ENCODE data around the gene ZNF217. TPM values are rescaled to one million over a fixed set of nuclear protein-coding genes. Genes with fewer than 3 reads are reported as not detected.
"Not testable (repeated sequence)": the region's sequence is repeated elsewhere in the genome, so short reads cannot be mapped to it uniquely, and the experiment has no call there.

Gene ZNF217
- 210 TPM for total RNA-seq (2021; ENCODE audit: unreplicated experiment)
- 80.1 TPM for polyA plus RNA-seq (2012; ENCODE audit: insufficient read length)
- Bru-seq, nascent RNA: percentile 100 among the genes with signal in this experiment
- BruChase-seq, experiment 1, labeled RNA remaining after a 2-hour chase: percentile 99 among the genes with signal in this experiment
- percentile 94 among the genes with signal in this experiment for BruChase-seq, experiment 2, labeled RNA remaining after a 6-hour chase
- long read RNA-seq, full-length matches to known transcripts: 1 of 43 reads
- long read RNA-seq, partial matches to known transcripts: 9 of 43 reads
- long read RNA-seq, other reads (novel, unspliced or antisense): 33 of 43 reads

GRCh38 chr20:53593466-53594007 is at the start of gene ZNF217:
TSS of gene ZNF217 (minus strand) at chr20:53593839. CDS start at chr20:53582826, 11,013 bp downstream.
- H3K36me3 ChIP-seq (ENCODE audit: control insufficient read depth, insufficient read depth, low read length); H3K27me3 ChIP-seq (ENCODE audit: control insufficient read depth, insufficient read depth, low read length); in situ Hi-C loops (cut with HindIII; ENCODE audit: low pct_unique_long_range_greater_than_20kb, low sequenced_read_pairs); BruUV-seq (replicated peaks); CTCF ChIA-PET; H3K9me3 ChIP-seq (ENCODE audit: control insufficient read depth, insufficient read depth, low read depth, low read length); DNase-seq (ENCODE audit: low read depth, low spot score): not testable (repeated sequence)
- 0 out of 2 replicates have a peak, but pooled peaks have one; percentile 79 for TF ChIP-seq SIN3A (IDR thresholded peaks at IDR 0.05; ENCODE audit: borderline replicate concordance, insufficient read depth, low read depth, low read length)
- POLR2A ChIA-PET: interaction anchor here (0.6 to 2.9 kb wide), 6 partner anchors 8 to 325 kb away, joined by 3 to 22 read pairs (median 5); no protein-coding TSS in a partner anchor
- peak; percentile 63 for ATAC-seq
- intact Hi-C loops (cut with micrococcal nuclease; ENCODE audit: unreplicated experiment): loop anchor here (1.0 to 10.0 kb wide), 3 partner anchors 30 to 321 kb away; no protein-coding TSS in a partner anchor
- H3K4me3 ChIP-seq (ENCODE audit: low read depth in 2 of 2, low read length in 2 of 2): peak within 1 kb of the TSS; percentile 67 to 77
- peaks cover 10% of the 10 kb centered on the region for H3K4me1 ChIP-seq (ENCODE audit: control insufficient read depth, insufficient read depth, low read length)
- peak within 1 kb of the TSS; percentile 99 for H3K27ac ChIP-seq (ENCODE audit: low read length)

GRCh38 chr20:53643031-53643832 is 49.6 kb upstream of the ZNF217 start:
- H3K36me3 ChIP-seq (ENCODE audit: control insufficient read depth, insufficient read depth, low read length): no peaks in the 10 kb centered on the region
- TF ChIP-seq REST (IDR thresholded peaks at IDR 0.05; ENCODE audit: insufficient read depth in 1 of 2, low read depth in 2 of 2, low read length in 1 of 2) (no peak), CTCF (IDR thresholded peaks at IDR 0.05) (no peak)
- H3K4me3 ChIP-seq (ENCODE audit: low read depth in 2 of 2, low read length in 2 of 2): peak overlapping the region in 1 of 2 experiments; percentile 24; a peak in 2 of 4 replicates
- no peaks in the 10 kb centered on the region for H3K27me3 ChIP-seq (ENCODE audit: control insufficient read depth, insufficient read depth, low read length)
- ATAC-seq (peak; percentile 91), DNase-seq (ENCODE audit: low read depth, low spot score) (no peak)
- TSS peak; percentile 100 for BruUV-seq (replicated peaks)
- ChIA-PET POLR2A (interaction anchor here (0.5 to 1.1 kb wide), 6 partner anchors 8 to 298 kb away, joined by 3 to 6 read pairs (median 4); no protein-coding TSS in a partner anchor), CTCF (interaction anchor here (1.2 kb wide), 1 partner anchor 92 kb away, joined by 3 read pairs; no protein-coding TSS in a partner anchor)
- peaks cover 36% of the 10 kb centered on the region for H3K4me1 ChIP-seq (ENCODE audit: control insufficient read depth, insufficient read depth, low read length)
- in situ Hi-C loops (cut with HindIII; ENCODE audit: low pct_unique_long_range_greater_than_20kb, low sequenced_read_pairs): no loop called here
- H3K9me3 ChIP-seq (ENCODE audit: control insufficient read depth, insufficient read depth, low read depth, low read length): no peaks in the 10 kb centered on the region
- peak overlapping the region; percentile 99 for H3K27ac ChIP-seq (ENCODE audit: low read length)
- intact Hi-C loops (cut with micrococcal nuclease; ENCODE audit: unreplicated experiment): no loop called here
